IMR-90 (cell line): Measurements from ENCODE around the gene AREL1.

Source experiments
- CTCF ChIP-seq: conservative IDR thresholded peaks from 2 replicates; pipeline ENCODE4 v1.5.1; 2012; ENCODE audit warnings: mild to moderate bottlenecking, low read depth, low read length, improper control_type of control experiment
- POLR2A ChIP-seq: IDR thresholded peaks from 2 replicates; pipeline ENCODE4 v1.6.1; 2012; ENCODE audit warnings: mild to moderate bottlenecking, low read depth, low read length
- RCOR1 ChIP-seq: IDR thresholded peaks from 2 replicates; pipeline ENCODE4 v1.6.1; 2012; ENCODE audit warnings: mild to moderate bottlenecking, low read length, improper control_type of control experiment; ENCODE audit not compliant: insufficient replicate concordance

- no peak for TF ChIP-seq RCOR1
- no peak for TF ChIP-seq CTCF
- TF ChIP-seq POLR2A: no peak
Observed at GRCh38 chr14:74713395-74713735, 485 bp upstream of the AREL1 start.
